DND-41 (cell line): Measurements from ENCODE around the gene UCHL3.

ENCODE experiments used
- ATAC-seq: fragments of 200-7000 bp; cut with Tn5 transposase; 3 replicates; pipeline ENCODE4 v1.9.1; 2021; ENCODE audit warnings: low read depth; ENCODE audit not compliant: insufficient read depth
- DNase-seq: peaks from one replicate; pipeline ENCODE4 v3.0.0-alpha.2; 2020
- H2AFZ ChIP-seq: 2 replicates; pipeline ENCODE4 v1.6.0; 2012; ENCODE audit warnings: low read depth, low read length
- H3K27ac ChIP-seq: 2 replicates; pipeline ENCODE4 v1.5.1; 2012; ENCODE audit warnings: low read length, inconsistent platforms
- H3K27me3 ChIP-seq: fragments of 200-600 bp; sonication (generic); 2 replicates; pipeline ENCODE4 v1.6.0; 2012; ENCODE audit warnings: low read length, mild to moderate bottlenecking, inconsistent platforms; ENCODE audit not compliant: insufficient read depth, poor library complexity
- H3K36me3 ChIP-seq: 2 replicates; pipeline ENCODE4 v1.5.1; 2012; ENCODE audit warnings: low read length, inconsistent platforms; ENCODE audit not compliant: insufficient read depth
- H3K4me1 ChIP-seq: 2 replicates; pipeline ENCODE4 v1.5.1; 2012; ENCODE audit warnings: mild to moderate bottlenecking, low read length; ENCODE audit not compliant: insufficient read depth
- H3K4me2 ChIP-seq: 2 replicates; pipeline ENCODE4 v1.6.0; 2012; ENCODE audit warnings: mild to moderate bottlenecking, moderate library complexity, low read length, inconsistent platforms; ENCODE audit not compliant: insufficient read depth
- H3K4me3 ChIP-seq, 2 experiments: fragments of 200-600 bp in 1 of 2; shearing (Covaris generic) in 1 of 2; 2 replicates each; pipeline ENCODE4 v1.5.1; 2012 to 2016; ENCODE audit warnings: inconsistent platforms in 2 of 2, low read length in 2 of 2, mild to moderate bottlenecking in 2 of 2, low read depth in 1 of 2, moderate library complexity in 1 of 2
- H3K79me2 ChIP-seq: 2 replicates; pipeline ENCODE4 v1.6.0; 2012; ENCODE audit warnings: low read length, inconsistent platforms; ENCODE audit not compliant: insufficient read depth
- H3K9ac ChIP-seq: 2 replicates; pipeline ENCODE4 v1.6.0; 2012; ENCODE audit warnings: low read depth, mild to moderate bottlenecking, inconsistent platforms, low read length, moderate library complexity
- H3K9me3 ChIP-seq: 2 replicates; pipeline ENCODE4 v1.5.1; 2012; ENCODE audit warnings: low read length, moderate library complexity, mild to moderate bottlenecking, inconsistent platforms; ENCODE audit not compliant: insufficient read depth, severe bottlenecking
- H4K20me1 ChIP-seq: 2 replicates; pipeline ENCODE4 v1.6.0; 2012; ENCODE audit warnings: low read length; ENCODE audit not compliant: insufficient read depth
- CTCF ChIP-seq: IDR thresholded peaks from 2 replicates; pipeline ENCODE4 v1.5.1; 2012; ENCODE audit warnings: borderline replicate concordance, low read length, moderate library complexity, mild to moderate bottlenecking; ENCODE audit not compliant: poor library complexity, severe bottlenecking; ENCODE audit errors: extremely low read depth
- EZH2 ChIP-seq: IDR thresholded peaks from 3 replicates; pipeline ENCODE4 v1.6.1; 2012; ENCODE audit warnings: borderline replicate concordance, low read depth, mild to moderate bottlenecking, moderate library complexity, low read length, inconsistent platforms; ENCODE audit not compliant: severe bottlenecking

The UCHL3 gene

GRCh38 chr13:75651013-75651412 is 101.4 kb downstream of the UCHL3 start:
- TF ChIP-seq EZH2 (no peak), CTCF (no peak)
- Histone ChIP-seq H3K4me3 (no peak overlapping the region), H3K9ac (no peak overlapping the region), H2AFZ (no peak overlapping the region), H3K9me3 (no peaks in the 10 kb centered on the region), H3K79me2 (no peaks in the 10 kb centered on the region), H3K27me3 (no peaks in the 10 kb centered on the region), H3K4me1 (no peaks in the 10 kb centered on the region), H3K27ac (no peak overlapping the region), H3K36me3 (no peaks in the 10 kb centered on the region), H3K4me2 (no peak overlapping the region), H4K20me1 (no peaks in the 10 kb centered on the region)
- ATAC-seq (no peak), DNase-seq (no peak)

- no peaks in the 10 kb centered on the region for H4K20me1 ChIP-seq
- H3K27ac ChIP-seq: no peak overlapping the region
- no peaks in the 10 kb centered on the region for H3K36me3 ChIP-seq
- ATAC-seq (no peak), DNase-seq (no peak)
- no peak overlapping the region for H3K4me3 ChIP-seq
- no peak for TF ChIP-seq EZH2
- no peak for TF ChIP-seq CTCF
- H3K27me3 ChIP-seq: no peaks in the 10 kb centered on the region
- H3K9me3 ChIP-seq: no peaks in the 10 kb centered on the region
- no peak overlapping the region for H3K9ac ChIP-seq
- no peaks in the 10 kb centered on the region for H3K79me2 ChIP-seq
- no peak overlapping the region for H2AFZ ChIP-seq
- no peak overlapping the region for H3K4me2 ChIP-seq
- H3K4me1 ChIP-seq: no peaks in the 10 kb centered on the region
These were observed 103.1 kb downstream of the UCHL3 start for GRCh38 chr13:75652726-75653125.
